GM12892 (cell line): ENCODE results near the gene MANEA.

ENCODE experiments used
- POLR2A ChIP-seq: IDR thresholded peaks from 2 replicates; pipeline ENCODE4 v1.6.1; 2011; ENCODE audit warnings: low read depth, low read length, control low read depth
- TAF1 ChIP-seq: IDR thresholded peaks from 2 replicates; pipeline ENCODE4 v1.6.1; 2011; ENCODE audit warnings: low read depth, mild to moderate bottlenecking, control low read depth, low read length, borderline replicate concordance

DNA sequence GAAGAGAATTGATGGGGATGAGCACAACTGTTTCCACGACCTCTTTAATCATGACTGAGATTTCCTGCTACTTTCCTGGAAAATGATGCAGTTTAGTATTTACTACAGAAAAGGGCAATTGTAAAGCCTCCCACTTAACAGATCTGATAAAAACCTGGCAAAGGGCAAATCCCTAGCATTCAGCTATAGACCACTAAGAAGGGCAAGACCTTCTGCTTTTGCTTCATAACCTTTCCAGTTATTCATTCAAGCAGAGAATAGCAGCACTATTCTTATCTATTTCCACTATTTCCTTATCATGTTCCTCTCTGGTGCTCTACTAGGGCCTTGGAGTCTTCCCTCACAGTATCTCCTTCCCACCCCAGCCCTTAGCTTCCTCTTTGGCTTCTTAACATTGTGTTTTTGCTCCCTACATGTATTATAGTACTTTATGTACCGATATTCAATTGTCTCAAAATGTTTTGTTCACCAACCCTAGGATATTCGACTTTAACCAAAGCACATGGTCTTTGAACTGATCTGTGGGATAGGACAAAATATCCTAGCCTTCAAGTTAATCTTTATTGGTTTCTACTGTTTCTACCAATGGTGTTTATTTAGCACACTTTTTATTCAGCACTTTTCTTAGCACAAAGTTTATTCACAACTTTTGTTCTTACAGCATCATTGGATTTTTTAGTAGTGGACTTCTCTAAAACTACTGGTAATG is 32.7 kb upstream of the MANEA start:
- no peak for TF ChIP-seq POLR2A
- no peak for TF ChIP-seq TAF1
